Fibroblast of mammary gland (primary cell): ENCODE results near the gene WDR70.
A peak's percentile ranks its signal among the peaks of the same experiment; 100 is the strongest.

Experiments used
- DNase-seq: peaks from one replicate; pipeline ENCODE4 v3.0.0-alpha.2; 2010; ENCODE audit warnings: low read depth
- H3K4me3 ChIP-seq: 2 replicates; pipeline ENCODE4 v1.5.1; 2011; ENCODE audit warnings: low read depth, mild to moderate bottlenecking, low read length, moderate library complexity; ENCODE audit not compliant: control insufficient read depth
- CTCF ChIP-seq: conservative IDR thresholded peaks from 2 replicates; pipeline ENCODE4 v1.5.1; 2011; ENCODE audit warnings: low read depth, low read length, inconsistent platforms; ENCODE audit not compliant: control insufficient read depth, insufficient read depth

WDR70 gene

GRCh38 chr5:37552161-37552560, 173.0 kb downstream of the WDR70 start:
- no peak for TF ChIP-seq CTCF
- DNase-seq: peak; percentile 36
- no peak overlapping the region for H3K4me3 ChIP-seq

DNA sequence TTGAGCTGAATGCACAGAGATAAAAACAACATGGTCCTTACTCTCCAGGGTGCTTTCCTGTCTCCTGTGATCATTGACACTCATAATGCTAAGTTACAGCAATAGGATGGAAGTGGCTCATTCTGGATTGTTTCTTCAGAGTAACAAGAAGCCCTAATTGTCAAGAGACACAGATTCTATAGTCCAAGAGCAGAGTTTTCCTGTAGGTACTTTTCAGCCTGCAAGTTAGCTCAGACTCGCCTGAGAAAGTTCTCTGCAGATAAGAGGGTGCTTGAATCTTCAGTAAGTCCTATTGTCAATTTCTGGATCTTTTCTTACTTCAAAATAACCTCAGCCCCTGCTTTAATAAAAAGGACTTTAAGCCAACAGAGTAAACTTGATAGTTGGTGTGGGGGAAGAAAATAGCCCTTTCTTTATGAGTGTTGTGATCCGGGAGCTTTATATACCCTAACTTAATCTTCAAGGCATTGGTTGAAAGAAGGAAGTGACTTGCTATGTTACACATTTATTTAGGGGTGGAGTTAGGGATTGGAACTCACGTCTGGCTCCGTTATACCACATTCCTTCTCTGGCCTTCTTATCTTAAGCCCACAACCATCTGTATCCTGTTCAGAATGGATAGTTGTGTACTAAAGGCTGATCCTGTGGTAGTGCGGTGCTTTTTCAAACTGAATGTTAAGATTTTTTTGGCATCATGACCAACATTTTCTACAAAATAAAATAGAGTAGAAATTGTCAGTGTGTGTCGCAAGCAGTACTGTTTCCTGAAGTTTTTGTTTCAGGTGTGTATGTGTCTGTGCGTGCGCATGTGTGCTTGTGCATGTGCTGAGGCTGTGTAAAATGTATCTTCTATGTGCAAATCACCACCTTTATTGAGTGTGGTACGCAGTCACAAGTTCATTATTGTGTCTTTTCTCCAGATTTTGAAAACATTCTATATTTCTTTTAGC, 173.9 kb downstream of the WDR70 start:
- no peak overlapping the region for H3K4me3 ChIP-seq
- DNase-seq: peak; percentile 40
- TF ChIP-seq CTCF: no peak

- no peak overlapping the region for H3K4me3 ChIP-seq
- no peak for TF ChIP-seq CTCF
- DNase-seq: peak; percentile 74
These were observed 174.7 kb downstream of the WDR70 start for GRCh38 chr5:37553720-37554404.

GRCh38 chr5:37554405-37554739, 175.3 kb downstream of the WDR70 start:
- no peak overlapping the region for H3K4me3 ChIP-seq
- no peak for TF ChIP-seq CTCF
- DNase-seq: no peak

- no peak overlapping the region for H3K4me3 ChIP-seq
- peak; percentile 23 for DNase-seq
- peak; percentile 62 for TF ChIP-seq CTCF
These were observed 175.8 kb downstream of the WDR70 start for GRCh38 chr5:37554938-37555337.

GRCh38 chr5:37557734-37558293, 178.7 kb downstream of the WDR70 start:
- TF ChIP-seq CTCF: no peak
- DNase-seq: no peak
- no peak overlapping the region for H3K4me3 ChIP-seq
